GM19035 (cell line): ENCODE data around the gene TFB1M.
A peak's percentile ranks its signal among the peaks of the same experiment; 100 is the strongest.

Experiments used
- ATAC-seq: cut with Tn5 transposase; IDR thresholded peaks from one replicate; pipeline ENCODE4 v1.9.1; 2021; ENCODE audit not compliant: unreplicated experiment

TFB1M gene

DNA sequence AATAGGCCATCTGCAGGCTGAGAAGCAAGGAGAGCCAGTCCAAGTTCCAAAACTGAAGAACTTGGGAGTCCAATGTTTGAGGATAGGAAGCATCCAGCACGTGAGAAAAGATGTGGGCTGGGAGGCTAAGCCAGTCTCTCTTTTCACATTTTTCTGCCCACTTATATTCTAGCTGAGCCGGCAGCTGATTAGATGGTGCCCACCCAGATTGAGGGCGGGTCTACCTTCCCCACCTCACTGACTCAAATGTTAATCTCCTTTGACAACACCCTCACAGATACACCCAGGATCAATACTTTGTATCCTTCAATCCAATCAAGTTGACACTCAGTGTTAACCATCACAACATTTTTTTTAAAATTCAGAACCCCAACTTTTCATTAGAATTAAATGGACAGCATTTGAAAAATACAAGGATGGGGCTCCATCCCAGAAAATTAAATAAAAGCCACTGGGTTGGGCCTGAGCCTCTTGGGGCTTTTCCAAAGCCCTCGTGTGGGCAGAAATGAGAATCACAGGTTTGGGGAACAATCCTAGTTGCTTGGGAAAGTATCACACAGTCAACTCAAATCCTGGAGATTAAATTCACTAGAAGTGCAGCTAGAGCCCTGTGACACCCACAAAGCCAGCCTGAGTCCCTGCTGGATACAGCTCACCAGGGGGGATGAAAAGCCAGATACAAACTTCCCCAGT lies 48.3 kb downstream of the TFB1M start:
- ATAC-seq = no peak

DNA sequence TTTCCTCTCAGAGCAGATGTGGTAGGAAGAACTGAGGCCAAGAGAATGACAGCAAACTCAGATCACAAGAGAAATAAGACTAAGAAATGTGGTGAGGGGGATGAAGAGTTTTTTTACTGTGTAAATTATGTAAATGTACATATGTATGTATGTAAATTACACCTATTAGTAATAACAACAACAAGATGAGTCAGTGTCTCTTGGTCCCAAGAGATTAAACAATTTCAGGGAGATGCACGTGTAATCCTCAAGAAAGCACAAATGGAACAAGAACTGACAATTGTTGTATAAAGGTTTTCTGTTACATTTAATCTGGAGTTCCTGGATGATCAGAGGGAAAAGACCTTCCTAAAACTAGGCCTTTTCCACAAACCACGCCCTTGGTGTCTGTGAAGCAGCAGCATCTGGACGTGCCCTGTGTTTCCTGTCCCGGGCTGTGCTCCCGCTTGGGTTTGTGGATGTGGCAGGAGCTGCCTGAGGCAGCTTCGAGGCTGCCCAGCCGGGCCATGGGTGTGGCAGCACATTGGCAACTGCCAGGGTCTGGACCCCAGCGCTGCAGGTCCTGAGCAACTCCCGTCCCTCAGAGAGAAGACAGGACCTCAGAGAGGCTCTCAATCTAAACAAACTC lies 49.5 kb downstream of the TFB1M start:
- no peak for ATAC-seq

DNA sequence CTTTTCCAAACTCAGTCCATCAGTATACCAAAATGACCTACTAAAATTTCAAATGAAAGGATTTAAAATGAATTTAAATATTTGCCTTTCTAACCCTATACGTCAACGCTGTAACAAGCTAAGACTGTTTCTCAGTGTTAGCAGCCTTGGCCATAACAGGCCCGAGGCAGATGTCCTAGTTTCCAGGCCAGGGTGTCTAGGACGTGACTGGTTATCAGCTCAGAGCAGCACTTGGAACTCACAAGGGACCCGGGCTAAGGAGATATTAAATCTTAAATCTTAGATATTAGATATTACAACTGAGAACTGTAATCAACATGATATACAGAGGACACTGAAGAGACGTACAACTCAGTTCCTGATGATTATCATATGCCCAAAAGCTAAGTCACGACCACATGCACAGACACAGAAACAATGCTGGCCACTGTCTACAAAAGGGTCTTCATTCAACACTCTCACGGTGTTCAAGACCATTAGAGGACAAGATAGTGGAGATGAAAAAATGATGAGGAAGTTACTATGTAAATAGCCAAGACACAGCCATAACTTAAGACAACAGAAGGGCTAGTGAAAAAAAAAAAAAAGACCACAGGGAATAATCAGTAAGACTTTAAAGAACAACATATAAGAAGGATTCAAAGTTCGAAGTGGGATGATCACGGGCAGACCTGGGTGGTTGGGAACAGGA lies 50.8 kb downstream of the TFB1M start, which contains the start of gene CLDN20:
Gene CLDN20 (plus strand): TSS at position 641 of the 691 bp plus-strand sequence. CDS start 11,707 bp downstream, outside the sequence.
- no peak for ATAC-seq

DNA sequence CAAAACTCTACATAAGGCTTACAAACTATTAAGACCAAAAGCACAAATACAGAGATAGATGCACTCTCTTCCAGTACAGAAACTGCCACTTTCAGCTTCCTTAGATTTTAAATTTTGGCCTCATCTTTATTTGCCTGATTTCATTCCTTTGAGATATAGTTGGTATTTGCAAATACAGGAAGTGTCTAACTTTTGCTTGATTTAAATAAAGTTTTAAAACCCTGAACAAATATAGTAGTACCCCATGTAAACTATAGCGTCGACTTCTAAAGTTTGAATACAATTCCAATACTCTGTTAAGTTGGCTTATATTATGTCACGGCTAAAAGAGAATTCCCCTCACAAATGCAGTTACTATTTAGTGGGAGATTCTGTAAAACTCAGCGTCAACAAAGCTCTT lies 51.6 kb downstream of the TFB1M start:
- ATAC-seq = no peak

DNA sequence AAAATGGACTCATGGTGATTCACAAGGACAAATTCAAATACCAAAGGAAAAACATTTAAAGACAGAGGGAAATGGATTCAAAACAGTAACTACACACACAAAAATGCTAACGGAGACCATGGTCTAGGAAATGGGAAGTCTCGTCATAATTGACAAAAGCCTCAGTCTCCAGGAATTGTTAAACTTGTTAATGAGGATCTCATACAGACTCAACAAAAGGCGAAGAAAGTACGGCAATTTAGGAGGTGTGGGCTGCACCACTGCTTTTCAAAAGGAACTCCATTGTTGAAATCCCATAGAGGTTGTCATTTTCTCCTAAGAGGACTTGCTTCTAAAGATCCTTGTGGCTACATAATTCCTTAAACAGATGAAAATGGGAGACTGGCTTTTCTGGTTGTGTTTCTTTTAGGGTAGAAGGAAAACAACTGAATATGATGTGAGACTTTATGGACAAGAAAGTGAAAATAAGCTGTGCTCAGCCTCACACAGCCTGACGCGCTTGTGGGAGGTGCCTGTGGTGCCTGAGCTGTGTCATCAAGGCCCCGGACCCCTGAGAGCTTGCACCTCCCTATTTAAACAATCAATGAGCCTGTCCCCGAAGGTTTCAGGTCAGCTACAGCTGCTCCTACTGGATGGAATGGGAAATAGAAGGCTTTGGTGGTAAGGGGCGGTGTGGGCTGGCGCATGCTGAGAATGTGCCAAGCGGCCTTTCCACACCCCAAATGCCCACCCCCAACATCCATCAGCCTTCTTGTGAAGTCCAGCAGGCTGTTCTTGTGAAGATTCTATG lies 53.0 kb downstream of the TFB1M start:
- ATAC-seq = peak; percentile 46

DNA sequence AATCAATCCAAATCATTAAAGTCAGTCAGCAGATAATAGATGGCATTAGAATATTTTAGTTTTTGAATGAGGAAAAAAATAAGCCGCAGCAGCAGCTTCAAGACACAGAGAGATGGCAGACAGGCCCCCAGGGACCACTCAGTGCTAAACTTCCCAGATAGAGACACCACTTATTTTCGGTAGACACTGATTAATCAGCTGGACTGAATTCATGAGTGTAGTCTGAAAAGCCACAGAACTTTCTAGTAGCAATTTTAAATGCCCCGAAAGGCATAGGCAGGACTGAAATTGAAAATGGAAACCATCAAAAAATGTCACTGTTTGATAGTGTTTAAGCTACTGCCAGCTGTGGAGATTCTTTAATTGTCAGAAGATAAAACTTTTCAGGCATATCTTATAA lies 53.6 kb downstream of the TFB1M start:
- ATAC-seq = peak; percentile 46

DNA sequence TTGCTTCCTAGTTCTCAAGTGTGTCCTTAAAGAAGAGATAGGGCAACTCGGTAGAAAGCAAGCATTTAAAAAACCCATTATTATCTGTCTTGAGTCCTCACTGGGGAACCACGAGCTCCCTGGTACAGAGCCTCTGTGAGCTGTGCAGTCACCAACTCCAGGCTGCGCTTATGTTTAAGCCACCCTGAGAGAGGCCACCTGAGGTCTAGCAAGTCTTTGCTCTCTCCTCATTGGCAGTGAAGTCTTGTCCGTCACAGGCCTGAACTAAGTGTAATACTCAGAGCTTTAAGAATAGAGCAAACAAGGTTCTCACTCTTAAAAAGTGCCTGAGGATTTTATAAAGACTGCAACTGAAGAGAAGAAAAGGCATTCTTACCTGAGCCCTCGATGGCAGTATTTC lies 54.4 kb downstream of the TFB1M start:
- no peak for ATAC-seq

DNA sequence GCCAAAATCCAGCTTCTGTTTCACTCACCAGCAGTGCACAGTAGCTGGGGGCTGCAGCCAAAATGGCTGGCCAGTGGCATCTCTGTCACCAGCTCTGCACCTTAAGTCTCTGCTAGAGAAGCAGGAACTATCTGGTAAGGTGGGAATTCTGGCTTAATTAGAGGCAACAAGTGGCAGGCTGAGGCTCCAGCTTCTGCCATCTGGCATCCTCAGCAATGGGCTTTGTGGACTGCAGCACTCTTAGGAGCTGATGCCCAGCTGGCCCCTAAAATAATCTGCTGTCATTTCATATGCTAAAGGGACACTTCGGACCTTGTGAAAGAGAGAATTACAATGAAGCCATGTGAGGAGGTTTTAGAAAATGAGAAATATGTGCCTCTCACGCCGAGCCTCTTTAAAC lies 55.1 kb downstream of the TFB1M start:
- ATAC-seq = no peak

DNA sequence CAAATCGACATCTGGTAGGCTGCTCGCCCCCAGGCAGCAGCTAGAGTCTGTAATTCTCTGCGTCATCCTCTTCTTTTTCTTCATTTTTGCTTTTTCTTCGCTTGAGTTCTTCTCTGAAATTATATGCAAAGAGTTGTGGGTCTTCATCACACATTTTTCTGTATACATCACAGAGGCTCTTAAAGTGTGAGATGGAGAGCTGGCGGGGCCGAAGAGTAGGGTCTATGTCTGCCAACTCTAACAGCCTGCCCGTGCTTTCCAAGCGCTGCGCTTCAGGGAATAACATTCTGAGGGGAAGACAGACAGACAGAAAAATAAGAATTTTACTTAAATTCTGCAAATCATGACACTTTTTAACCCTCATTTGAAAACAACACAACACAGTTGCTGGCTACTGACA lies 56.5 kb downstream of the TFB1M start:
- no peak for ATAC-seq

DNA sequence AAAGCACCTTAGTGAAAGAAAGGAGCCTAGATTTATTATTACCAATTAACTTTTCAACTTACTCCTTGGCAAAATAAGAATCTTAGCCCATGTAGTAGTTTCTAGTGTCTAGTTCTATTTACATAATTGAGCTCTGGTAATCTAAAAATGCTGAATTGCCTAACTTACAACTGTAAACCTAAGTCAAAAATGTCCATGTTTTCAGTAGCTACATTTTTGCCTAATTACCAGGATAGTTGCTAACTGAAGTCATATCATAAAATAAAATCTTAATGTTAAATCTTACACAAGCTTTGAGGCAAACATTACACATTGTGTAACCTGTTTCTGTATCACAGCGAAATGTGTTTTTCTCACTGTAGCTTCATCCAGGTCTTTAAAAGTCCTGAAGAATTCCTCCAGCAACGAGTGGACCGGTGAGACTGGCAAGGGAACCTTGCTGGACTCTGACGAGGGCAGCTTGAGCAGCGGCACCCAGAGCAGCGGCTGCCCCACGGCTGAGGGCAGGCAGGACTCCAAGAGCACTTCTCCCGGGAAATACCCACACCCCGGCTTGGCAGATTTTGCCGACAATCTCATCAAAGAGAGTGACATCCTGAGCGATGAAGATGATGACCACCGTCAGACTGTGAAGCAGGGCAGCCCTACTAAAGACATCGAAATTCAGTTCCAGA lies 58.0 kb downstream of the TFB1M start:
- ATAC-seq = no peak

DNA sequence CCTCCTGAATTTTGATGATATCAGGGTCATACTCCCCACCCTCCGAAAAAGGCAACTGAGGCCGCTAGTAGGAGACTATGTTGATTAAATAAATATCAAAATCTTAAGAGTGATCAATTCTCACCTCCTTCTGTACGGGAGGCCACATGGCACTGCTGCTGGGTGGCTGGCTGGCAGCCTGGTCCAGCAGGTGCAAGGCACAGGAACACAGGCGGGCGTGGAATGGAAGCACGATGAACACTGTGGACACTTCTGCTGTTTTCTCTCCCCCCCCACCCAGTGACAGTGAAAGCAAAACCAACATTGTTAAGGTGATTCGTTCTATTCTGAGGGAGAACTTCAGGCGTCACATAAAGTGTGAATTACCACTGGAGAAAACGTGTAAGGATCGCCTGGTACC lies 60.1 kb downstream of the TFB1M start:
- no peak for ATAC-seq

DNA sequence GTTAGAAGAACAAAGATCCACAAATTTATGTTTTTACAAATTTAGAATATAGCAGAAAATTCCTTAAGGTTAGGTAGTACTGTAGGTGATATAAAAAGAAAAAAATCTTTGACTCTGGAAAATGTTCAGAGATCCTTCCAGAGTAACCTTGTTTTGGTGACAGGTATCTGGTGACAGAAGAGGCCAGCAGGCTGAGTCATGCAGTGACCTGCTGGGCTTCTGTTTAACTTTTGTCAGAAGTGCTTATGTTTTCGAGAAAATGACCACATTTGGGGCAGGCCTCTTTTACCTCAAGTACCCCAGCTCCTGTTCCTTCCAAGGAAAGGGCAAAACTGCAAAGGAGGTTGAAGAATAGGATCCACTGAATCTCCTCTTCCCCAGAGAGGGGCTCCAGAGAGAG lies 60.9 kb downstream of the TFB1M start:
- ATAC-seq = no peak

DNA sequence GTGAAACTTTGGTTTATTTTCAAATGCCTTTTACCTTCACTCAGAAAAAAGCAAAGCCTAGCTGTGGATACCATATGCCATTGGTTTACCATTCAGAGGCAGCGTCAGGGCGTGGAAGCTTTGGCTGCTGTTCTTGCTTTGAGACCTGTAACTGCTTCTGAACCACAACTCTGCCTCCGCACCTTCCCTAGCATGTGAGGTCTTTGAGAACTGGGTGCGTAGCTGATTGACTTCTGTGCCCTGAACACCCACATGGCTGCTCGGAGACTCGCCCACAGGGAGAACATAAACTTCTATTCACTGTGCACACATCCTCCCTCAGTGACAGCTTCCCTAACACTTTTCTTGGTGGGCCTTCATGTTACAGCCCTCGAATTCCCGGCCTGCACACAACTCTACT lies 61.7 kb downstream of the TFB1M start:
- no peak for ATAC-seq

DNA sequence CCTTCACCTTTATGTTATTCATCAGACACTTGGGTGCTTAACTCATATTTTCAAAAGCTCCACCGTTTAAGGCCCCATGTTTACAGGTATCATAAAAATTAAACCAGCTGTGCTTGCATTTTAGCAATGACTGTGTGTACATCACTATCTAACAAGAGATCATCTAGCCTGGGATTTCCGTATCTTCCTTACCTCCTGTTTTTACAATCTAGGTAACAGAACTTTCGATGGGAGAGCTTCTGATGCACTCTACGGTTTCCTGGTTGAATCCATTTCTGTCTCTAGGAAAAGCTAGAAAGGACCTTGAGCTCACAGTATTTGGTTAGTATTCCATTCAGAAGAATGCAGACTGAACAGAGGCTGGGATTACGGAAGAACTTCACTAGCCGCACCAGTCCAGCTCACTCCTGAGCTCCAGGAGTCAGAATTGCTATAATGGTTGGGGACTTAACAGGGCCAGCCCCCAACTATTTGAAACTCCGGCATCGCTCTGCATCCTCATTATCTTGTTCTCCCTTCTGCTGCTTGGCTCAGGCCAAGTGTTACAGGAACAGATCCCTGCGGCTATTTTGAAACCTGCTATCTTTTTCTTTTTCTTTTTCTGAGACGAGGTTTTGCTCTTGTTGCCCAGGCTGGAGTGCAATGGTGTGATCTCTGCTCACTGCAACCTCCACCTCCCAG lies 63.4 kb downstream of the TFB1M start:
- no peak for ATAC-seq

DNA sequence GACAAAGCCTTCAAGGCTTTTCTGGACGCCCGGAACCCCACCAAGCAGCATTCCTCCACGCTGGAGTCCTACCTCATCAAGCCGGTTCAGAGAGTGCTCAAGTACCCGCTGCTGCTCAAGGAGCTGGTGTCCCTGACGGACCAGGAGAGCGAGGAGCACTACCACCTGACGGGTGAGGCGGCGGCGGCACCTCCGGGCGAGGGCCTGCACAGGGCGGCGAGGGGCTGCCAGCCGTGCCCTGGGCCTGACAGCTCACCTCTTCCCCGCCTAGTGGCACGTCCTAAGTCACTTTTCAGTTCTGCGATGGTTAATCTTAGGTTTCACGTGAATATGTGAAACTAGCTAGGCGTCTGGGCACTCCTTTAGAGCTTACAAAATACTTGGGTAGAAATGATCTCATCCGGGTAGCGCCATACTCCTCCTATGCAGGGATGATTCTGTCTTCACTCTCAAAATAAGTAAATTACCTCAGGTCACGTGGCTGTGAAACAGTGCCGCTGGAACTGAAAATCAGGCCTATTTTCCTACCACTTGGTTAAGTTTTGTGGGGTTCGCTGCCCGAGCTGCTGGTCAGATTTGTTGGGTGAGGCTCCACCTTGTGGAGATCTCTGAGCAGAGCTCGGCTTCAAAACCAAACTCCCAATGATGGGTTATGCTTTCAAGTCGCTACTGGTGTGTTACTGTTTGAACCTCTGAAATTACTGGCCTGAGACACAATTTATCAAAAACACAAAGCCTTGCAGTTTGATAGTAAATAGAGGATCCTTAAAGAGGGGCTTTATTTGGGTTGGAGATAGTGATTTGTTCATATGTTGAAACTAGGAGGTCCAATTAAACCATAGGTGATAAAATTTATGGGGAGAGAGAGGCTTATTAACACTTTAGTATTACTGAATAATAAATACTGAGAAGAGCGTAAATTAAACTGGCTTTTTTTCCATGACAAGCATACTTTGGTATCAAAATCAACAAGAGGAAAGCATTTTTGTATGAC lies 66.0 kb downstream of the TFB1M start:
- peak; percentile 64 for ATAC-seq

DNA sequence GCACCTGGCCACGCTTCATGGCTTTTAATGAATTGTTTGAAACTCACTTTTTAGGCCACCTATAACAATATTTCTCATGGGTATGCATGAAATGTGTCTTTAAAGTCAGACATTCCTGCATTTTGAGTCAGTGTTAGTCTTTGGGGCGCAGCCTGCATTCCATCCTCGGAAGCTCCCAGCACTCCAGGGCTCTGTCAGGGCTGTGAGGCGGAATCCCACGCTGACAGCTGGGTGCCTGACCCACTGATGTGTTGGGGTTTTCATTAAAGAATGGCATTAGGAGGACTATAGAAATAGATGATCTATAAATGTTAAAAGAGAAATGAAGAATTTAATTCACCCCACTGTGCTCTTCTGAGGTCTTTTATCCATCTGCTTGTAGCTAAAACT lies 66.7 kb downstream of the TFB1M start:
- ATAC-seq = no peak

DNA sequence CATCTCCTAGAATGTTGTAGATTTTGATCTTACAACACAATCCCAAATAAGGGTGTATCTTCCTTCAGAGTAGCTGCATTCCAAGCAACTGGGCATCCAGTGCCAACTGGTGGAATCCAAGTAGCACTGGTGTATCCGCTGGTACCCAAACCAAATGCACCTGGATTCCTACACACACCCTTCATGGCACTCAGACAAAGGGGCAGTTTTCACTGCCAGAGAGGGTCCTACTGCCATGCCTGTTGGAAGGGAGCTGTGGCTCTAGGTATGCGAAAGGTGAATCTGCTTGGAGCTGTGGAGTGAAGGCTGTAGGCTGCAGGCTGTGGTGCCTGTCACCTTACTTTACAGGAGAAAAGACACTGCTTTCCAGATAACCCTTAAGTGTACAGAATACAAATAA lies 67.5 kb downstream of the TFB1M start:
- no peak for ATAC-seq

DNA sequence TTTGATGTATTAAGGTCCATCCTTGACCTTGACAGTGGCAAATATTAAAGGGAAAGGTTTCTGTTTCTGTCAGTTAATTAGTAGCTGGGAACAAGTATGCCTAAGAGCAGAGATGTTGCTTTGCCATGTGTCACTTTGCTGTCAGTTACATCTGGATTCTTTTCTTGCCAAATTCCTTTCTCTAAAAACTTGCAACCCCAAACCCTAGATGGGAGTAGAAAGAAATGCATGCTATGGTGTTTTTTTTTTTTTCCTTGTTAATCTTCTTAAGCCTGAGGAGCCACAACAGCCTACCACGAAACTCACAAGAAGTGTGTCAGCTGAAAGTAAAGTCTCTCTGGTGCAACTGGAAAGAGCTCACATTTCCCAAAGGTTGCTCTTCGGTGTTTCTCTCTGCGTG lies 68.5 kb downstream of the TFB1M start:
- ATAC-seq = no peak

DNA sequence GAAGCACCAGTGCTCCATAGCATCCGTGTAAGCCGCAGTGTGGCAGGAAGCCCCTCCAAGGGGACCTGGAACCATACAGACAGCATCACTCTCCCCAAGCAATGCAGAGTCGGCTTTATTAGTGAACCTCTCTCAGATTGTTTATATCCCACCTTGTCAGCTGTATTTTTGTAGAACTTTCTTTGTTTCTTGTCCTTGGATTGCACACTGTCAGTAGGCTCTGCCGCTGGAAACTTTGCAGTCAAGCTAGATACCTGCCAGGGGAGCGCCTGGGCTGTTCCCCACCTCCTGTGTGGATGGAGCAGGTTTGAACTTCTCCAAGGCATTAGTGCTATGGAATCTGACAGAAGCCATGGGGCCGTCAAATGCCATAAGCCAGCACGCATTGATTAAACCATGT lies 69.1 kb downstream of the TFB1M start:
- no peak for ATAC-seq
